ENCODE data around the gene PPFIA1.

DNA sequence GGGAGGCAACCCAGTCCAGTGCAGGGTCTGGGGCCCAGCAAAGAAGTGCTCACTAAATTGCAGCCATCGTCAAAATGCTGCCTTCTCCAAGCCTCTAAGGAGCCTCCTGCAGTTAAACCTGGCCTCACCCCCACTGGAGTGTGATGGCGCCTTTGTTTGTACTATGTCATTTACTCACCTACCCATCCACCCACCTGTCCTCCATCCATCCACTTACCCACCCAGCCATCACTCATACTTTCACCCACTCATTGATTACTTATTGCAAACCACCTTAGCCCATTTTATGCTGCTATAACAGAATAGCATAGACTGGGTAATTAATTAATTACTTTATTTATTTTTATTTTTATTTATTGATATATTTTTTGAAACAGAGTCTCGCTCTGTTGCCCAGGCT, 28.8 kb upstream of the PPFIA1 start:
- TF ChIP-seq ZNF232 (CRISPR knock-in tag; IDR thresholded peaks at IDR 0.05): no peak
- TF ChIP-seq, protein P1, sequence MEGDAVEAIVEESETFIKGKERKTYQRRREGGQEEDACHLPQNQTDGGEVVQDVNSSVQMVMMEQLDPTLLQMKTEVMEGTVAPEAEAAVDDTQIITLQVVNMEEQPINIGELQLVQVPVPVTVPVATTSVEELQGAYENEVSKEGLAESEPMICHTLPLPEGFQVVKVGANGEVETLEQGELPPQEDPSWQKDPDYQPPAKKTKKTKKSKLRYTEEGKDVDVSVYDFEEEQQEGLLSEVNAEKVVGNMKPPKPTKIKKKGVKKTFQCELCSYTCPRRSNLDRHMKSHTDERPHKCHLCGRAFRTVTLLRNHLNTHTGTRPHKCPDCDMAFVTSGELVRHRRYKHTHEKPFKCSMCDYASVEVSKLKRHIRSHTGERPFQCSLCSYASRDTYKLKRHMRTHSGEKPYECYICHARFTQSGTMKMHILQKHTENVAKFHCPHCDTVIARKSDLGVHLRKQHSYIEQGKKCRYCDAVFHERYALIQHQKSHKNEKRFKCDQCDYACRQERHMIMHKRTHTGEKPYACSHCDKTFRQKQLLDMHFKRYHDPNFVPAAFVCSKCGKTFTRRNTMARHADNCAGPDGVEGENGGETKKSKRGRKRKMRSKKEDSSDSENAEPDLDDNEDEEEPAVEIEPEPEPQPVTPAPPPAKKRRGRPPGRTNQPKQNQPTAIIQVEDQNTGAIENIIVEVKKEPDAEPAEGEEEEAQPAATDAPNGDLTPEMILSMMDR (IDR thresholded peaks at IDR 0.05): no peak
- no peak for TF ChIP-seq CREB1 (CRISPR knock-in tag; IDR thresholded peaks at IDR 0.05)

Data from WTC11 (cell line).